ENCODE measurements around the gene UBFD1. TPM values are rescaled to one million over a fixed set of nuclear protein-coding genes. Genes with fewer than 3 reads are reported as not detected.
"Not testable (repeated sequence)": the region's sequence is repeated elsewhere in the genome, so short reads cannot be mapped to it uniquely, and the experiment has no call there.

UBFD1 gene, protein sequence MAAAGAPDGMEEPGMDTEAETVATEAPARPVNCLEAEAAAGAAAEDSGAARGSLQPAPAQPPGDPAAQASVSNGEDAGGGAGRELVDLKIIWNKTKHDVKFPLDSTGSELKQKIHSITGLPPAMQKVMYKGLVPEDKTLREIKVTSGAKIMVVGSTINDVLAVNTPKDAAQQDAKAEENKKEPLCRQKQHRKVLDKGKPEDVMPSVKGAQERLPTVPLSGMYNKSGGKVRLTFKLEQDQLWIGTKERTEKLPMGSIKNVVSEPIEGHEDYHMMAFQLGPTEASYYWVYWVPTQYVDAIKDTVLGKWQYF
- 97.7 and 101 TPM in 2 replicates for total RNA-seq (2014; rRNA removed; shearing (Covaris generic))

DNA sequence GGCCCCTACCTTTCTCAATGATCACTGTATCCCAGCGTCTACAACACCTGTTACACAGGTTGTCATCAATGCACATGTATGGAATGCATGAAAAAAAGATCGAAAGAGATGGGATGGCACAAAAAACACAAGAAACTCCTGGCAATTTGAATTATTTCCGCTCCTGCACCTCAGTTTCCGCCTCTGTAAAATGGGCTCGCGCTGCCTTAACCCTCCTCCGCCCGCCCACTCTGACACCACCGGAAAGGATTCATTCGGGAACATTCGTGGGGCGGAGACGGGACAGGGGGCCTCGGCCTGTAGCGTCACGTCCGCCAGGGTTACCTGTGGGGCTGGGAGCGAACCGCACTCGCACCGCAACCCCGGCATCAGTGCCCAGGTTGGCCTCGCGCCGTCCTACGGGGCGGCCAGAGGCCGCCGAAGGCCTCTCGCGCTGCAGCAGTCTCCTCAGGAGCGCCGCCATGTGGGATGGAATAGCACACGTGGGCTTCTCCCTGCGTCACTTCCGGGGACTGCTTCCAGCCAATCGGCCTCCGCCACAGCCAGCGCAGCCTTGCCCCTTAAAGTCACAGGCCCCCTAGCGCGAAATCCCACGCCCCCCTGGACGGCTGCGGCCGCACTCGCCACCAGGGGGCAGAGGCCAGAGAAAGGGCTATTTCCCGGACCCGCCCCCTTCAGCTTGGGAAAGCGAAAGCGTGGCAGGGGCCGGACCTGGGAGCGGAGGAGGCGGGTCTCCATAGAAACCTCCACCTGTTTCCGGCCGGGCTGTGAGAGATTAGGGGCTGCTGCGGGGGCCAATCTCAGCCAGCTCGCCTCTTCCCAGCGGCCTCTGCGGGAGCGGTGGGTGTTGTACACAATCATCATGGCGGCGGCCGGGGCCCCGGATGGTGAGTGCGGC, at the start of gene UBFD1, which contains the start of gene EARS2:
UBFD1 (plus strand) TSS at position 847 of the 898 bp plus-strand sequence; CDS start at position 863, 16 bp downstream.
EARS2 (minus strand) TSS at position 470 of the 898 bp plus-strand sequence; CDS start at position 463, 7 bp downstream.
- in situ Hi-C loops (cut with HindIII; ENCODE audit: low sequenced_read_pairs), result no loop called here
- peak; percentile 95 for DNase-seq (ENCODE audit: low spot score)

DNA sequence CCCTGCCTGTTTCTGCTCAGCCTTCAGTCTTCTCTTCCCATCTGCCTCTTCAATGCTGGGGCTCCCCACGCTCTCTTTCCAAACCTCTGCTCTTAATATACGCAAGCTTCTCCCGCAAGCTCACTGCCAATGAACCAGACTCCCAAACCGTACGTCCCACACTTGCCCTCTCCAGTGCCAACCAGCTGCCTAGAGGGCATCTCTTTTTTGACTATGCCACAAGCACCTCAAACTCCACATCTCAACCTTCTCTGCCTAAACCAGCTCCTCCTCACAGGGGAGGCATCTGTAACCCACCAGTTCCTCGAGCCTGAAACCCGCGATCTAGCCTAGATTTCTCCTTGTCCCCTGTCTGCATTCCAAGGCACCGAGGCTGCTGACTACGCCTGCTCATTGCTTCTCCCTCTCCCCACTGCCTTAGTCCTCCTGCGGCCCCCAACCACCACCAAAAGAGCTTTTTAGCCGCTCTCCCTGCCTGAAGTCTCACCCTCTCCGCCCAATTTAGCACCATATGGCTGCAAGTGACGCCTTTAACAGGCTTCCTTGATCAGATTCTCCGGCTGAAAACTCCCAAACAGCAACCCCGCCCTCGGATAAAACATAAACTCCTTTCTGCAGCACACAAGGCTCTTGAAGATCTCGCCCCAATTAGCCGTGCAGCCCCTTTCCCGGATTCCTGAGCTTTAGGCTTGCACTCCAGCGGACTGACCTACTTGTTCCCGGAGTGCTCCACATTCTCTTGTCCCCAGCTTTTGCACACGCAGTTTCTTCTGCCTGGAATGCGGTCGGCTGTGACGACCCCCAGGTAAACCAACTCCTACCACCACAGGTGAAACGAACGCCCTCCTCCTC, 48.7 kb upstream of the UBFD1 start:
- peak; percentile 81 for DNase-seq (ENCODE audit: low spot score)
- in situ Hi-C loops (cut with HindIII; ENCODE audit: low sequenced_read_pairs), result no loop called here

DNA sequence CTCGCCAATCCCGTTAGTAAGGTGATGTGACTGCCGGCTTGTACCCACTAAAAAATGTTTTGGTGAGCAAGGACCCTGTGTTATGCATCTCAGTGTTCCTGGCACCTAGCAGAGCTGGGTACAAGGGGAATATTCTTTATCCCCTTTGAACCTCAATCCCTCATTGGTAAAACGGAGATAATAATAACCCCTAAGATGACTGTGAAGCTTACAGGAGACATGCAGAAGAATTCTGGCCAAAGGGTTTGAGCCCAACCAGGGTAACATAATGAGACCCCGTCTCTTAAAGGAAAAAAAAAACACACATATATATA, 48.1 kb upstream of the UBFD1 start:
- DNase-seq (ENCODE audit: low spot score), result no peak
- in situ Hi-C loops (cut with HindIII; ENCODE audit: low sequenced_read_pairs), result no loop called here

DNA sequence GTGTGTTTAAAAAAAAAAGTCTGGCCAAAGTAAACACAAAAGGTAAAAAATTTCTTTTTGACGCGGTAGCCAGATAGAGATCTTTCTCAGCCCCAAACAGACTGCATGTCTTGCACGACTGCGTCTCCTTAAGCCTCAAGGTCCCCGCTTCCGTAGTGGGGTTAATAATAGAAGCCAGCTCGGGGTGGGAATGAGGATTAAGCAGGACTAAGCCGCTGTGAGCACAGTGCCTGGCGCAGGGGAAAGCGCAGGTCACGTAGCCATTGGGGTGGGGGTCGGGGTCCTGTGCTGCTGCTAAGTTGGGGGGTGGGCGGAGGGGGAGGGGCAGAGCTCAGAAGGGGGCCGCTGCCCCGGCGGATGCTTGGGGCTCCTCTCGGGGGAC, 47.8 kb upstream of the UBFD1 start:
- in situ Hi-C loops (cut with HindIII; ENCODE audit: low sequenced_read_pairs), result no loop called here
- DNase-seq (ENCODE audit: low spot score), result peak; percentile 55

DNA sequence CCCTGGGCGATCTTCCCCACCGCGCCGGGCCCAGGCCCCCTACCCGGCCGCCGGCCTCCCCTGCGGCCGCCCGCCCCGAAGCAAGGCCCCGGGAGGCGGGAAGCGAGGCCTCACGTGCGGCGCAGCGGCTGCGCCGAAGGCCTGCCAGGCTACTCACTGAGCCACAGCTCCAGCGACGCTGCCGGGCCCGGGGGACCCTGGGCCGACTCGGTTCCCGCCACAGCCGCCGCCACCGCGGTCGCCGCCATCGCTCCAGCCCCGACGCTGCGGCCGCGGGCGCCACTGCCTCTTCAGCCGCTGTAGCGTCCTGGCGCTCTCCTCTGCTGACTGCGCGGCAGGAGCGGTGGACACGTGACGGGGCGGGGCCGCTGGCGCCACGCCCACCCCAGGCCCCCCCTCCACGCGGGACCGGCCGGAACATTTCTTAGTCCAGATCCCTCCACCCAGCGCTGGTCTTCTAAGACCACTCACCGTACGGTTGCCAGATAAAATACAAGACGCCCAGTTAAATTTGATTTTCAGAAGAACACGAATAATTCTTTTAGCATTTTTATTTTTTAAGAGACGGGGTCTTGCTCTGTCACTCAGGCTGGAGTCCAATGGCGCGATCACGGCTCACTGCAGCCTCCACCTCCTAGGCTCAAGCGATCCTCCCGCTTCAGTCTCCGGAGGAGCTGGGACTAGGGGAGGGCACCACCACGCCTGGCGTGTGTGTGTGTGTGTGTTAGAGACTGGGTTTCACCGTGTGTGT, 47.2 kb upstream of the UBFD1 start, which contains the start of gene GGA2:
GGA2 (minus strand) TSS at position 331 of the 751 bp plus-strand sequence; CDS start at position 248, 83 bp downstream.
- DNase-seq (ENCODE audit: low spot score), result peak; percentile 84
- in situ Hi-C loops (cut with HindIII; ENCODE audit: low sequenced_read_pairs), result no loop called here

DNA sequence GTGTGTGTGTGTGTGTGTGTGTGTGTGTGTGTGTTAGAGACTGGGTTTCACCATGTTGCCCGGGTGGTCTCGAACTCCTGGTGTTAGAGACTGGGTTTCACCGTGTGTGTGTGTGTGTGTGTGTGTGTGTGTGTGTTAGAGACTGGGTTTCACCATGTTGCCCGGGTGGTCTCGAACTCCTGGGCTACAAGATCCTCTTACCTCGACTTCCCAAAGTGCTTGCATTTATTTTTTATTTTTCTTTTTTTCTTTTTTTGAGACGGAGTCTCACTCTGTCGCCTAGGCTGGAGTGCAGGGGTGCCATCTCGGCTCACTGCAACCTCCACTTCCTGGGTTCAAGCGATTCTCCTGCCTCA, 46.6 kb upstream of the UBFD1 start:
- in situ Hi-C loops (cut with HindIII; ENCODE audit: low sequenced_read_pairs); DNase-seq (ENCODE audit: low spot score): not testable (repeated sequence)

DNA sequence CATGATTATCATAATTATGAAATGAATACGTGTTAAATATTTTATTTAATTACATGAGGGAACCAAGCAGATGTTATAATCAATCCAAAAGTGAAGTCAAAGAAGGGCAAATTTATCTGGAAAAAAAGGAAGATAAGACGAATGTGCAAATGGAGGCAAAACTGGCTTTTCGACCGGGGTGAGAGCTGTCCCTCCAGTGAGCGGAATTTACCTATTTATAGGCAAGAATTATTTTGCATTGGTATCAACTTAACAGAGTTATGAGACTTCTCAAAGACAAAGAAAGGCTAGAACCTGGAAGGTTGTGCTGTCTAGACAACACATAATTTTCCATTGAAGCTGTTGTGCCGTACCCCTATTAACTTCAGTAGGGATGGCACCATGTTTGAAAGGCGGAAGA, 45.8 kb upstream of the UBFD1 start:
- in situ Hi-C loops (cut with HindIII; ENCODE audit: low sequenced_read_pairs), result no loop called here
- DNase-seq (ENCODE audit: low spot score), result no peak

DNA sequence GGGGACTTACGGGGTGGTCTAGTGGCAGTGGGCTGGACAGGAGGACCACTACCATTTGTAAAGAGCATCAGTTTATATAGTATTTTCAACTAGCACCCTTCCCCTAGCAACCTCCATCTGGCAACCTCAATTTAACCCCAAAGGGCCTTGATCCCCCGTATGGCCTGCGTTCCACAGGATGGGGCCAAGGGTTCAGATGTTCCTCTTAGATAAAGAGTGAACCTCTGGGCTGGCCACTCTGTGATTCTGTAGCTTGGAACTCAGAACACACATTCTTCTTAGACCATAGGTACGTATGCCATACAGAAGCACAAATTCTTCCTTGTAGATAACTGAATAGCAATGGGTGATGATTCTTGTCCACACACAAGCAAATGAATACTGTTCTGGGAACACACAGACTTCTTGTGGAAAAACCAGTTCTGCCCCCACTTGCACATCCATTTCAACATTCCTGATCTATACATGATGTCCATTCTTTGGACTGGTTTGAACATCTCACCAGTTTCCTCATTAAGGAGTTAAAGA, 45.3 kb upstream of the UBFD1 start:
- in situ Hi-C loops (cut with HindIII; ENCODE audit: low sequenced_read_pairs), result no loop called here
- DNase-seq (ENCODE audit: low spot score), result no peak

DNA sequence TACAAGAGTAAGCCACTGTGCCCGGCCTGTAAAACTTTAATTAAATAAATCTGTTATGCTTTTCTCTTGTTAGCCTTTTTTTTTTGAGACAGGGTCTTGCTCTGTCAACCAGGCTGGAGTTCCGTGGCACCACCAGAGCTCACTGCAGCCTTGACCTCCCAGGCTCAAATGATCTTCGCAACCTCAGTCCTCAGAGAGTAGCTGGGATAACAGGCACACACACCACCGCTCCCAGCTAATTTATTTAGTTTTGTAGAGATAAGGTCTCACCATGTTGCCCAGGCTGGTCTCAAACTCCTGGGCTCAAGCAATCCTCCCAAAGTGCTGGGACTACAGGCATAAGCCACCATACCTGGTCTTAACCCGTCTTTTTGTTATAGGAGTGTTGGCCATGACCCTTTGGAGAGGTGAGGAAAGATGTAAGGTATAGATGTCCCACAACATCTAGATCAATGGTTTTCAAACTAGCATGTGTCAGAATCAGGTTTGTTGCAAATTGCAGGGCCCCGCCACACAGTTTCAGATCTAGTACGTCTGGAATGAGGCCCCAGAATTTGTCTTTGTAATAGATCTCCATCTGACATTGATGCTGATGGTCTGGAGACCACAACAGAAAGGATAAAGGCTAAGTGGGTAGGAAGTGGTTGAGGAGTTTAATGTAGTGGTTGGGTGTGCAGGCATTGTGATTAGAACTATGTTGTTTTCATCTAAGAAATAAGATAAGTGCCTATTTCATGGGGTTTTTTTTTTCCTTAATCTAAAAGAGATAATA, 43.0 kb upstream of the UBFD1 start:
- no peak for DNase-seq (ENCODE audit: low spot score)
- in situ Hi-C loops (cut with HindIII; ENCODE audit: low sequenced_read_pairs), result no loop called here

DNA sequence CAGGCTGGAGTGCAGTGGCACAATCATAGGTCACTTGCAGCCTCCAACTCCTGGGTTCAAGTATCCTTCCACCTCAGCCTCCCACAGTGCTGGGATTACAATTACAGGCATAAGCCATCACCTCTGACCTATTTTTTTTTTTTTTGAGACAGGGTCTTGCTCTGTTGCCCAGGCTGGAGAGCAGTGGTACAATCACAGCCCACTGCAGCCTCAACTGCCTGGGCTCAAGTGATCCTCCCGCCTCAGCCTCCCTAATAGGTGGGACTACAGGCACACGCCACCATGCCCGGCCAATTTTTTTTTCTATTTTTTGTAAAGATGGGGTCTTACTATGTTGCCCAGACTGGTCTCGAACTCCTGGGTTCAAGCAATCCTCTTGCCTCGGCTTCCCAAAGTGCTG, 41.6 kb upstream of the UBFD1 start:
- DNase-seq (ENCODE audit: low spot score), result no peak
- in situ Hi-C loops (cut with HindIII; ENCODE audit: low sequenced_read_pairs), result no loop called here

DNA sequence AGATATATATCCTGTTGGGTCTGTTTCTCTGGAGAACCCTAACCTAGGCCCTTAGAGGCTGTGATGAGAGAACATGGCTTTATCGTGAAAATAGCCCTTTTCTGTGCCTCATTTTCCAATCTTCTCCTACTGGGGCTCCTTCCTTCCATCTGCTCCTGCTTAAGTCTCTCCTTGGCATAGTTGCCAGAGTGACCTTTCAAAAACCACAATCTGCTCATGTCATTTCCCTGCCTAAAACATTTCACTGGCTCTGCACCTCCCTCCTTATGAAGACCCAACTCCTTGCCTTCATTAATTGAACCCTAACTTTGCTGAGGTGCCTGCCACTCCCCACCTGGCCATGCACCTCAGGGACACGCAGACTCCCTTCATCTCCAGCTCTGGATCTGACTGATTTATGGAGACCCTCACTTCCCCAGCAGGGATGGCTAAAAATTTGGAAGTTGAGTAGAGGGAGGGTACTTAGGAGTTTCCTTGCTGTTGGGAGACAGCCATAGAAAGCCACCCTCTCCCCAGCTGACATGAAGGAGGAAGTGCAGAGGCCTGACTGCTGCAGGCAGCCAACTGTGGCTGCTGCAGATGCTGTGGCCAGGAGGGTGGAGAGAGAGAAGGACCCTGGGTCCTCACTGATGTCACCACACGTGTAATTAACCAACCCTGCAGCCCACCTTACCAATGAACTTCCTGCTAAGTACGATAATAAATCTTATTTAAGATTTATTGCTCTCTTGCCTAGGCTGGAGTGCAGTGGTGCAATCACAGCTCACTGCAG, 41.0 kb upstream of the UBFD1 start:
- DNase-seq (ENCODE audit: low spot score), result no peak
- in situ Hi-C loops (cut with HindIII; ENCODE audit: low sequenced_read_pairs), result no loop called here

DNA sequence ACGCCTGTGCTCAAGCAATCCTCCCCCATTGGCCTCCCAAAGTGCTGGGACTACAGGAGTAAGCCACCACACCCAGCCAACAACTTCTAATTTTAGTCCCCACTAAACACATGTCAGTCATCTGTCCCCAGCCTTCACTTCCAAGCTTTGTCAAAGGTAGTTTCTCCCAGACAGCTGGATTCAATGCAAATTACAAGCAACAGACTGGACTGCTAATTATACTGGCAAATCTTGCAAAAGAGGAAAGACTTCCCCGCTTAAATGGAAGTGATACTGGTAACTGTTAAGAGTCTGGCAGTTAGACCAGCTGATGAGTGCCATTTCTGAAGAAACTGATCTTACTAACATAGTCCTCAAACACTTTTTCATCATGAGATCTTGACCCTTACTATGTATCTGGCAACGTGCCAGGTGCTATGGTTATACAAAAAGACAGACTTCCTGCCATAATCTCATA, 39.1 kb upstream of the UBFD1 start:
- in situ Hi-C loops (cut with HindIII; ENCODE audit: low sequenced_read_pairs), result no loop called here
- no peak for DNase-seq (ENCODE audit: low spot score)

DNA sequence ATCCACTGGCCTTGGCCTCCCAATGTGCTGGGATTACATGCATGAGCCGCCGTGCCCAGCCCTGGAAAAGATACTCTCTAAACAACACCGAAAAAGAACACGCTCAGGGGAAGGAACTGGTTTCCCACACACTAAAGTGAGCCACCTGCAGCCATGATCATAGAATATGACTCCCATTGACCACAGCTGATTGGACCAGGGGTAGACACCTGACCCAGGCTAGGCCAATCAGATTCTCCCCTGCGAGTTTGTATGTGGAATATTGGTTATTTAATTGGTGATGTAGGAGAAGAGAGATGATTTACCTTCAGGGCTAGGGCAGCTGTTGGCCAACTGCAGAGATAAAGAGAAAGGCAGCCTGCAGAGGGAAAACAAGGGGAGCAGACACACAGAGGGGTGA, 38.2 kb upstream of the UBFD1 start:
- in situ Hi-C loops (cut with HindIII; ENCODE audit: low sequenced_read_pairs), result no loop called here
- DNase-seq (ENCODE audit: low spot score), result no peak

DNA sequence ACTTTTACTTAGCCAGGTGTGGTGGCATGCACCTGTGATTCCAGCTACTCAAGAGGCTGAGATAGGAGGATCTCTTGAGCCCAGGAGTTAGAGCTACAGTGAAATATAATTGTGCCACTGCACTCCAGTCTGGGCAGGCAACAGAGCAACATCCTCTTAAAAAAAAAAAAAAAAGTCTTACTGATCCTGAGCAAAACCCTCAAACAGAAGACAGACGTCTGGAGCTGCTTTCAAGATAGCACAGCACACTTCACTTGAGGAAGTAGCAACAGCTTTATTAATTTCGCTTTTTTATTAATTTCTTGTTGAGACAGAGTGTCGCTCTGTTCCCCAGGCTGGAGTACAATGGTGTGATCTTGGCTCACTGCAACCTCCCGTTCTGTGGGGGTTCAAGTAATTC, 37.0 kb upstream of the UBFD1 start:
- DNase-seq (ENCODE audit: low spot score), result no peak
- in situ Hi-C loops (cut with HindIII; ENCODE audit: low sequenced_read_pairs), result no loop called here

DNA sequence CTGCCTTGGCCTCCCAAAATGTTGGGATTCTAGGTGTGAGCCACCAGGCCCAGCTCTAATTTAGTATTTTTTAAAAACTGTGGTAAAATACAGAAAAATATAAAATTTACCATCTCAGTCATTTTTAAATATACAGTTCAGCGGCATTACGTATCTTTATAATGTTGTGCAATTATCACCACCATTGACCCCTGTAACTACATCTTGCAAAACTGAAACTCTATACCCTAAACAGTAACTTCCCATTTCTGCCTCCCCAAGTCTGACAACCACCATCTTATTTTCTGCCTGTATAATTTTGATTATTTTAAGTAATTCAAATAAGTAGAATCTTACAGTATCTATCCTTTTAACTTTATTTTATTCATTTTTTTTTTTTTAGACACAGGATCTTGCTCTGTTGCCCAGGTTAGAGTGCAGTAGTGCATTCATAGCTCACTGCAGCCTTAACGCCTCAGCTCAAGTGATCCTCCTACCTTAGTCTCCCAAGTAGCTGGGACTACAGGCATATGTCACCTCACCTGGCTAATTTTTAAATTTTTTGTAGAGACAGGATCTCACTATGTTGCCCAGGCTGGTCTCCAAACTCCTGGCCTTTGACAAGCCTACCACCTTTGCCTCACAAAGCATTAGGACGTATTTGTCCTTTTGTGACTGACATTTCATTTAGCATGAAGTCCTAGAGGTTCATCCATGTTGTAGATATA, 36.3 kb upstream of the UBFD1 start:
- DNase-seq (ENCODE audit: low spot score), result no peak
- in situ Hi-C loops (cut with HindIII; ENCODE audit: low sequenced_read_pairs), result no loop called here

DNA sequence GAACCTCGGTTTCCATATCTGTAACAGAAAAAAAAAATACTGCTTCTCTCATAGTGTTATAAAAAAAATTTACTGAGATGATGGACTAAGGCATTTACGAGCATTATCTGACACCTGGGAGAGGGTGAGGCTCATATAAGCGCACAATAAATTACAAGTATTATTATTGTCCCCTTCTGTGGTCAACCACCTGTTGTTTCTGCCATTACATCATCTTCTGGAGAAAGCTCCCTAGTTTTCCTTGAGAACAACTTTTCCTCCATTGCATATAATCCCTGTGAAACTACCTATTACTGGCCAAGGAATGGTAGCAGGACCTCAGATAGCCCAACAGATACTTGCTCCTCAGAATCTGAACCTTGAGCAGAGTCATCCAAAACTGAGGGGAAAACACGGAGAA, 35.6 kb upstream of the UBFD1 start:
- in situ Hi-C loops (cut with HindIII; ENCODE audit: low sequenced_read_pairs), result no loop called here
- no peak for DNase-seq (ENCODE audit: low spot score)

DNA sequence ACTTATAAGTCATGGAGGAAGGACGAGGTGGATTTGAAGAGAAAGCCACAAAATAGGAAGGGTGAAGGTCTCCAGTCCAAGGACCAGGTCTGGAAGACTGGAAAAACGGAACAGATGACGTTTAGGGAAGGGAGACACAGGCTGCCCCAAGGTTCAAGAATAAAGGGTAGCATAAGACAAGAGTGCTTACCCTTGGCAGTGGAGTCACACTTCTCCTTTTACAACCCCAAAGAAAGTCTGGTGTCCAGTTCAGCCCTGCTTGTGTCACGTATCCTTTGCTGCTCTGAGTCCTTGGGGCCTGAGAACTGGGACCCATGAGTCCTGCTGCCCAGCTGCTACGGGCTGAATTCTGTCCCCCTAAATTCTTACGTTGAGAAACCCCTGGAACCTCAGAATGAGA, 34.2 kb upstream of the UBFD1 start:
- in situ Hi-C loops (cut with HindIII; ENCODE audit: low sequenced_read_pairs), result no loop called here
- no peak for DNase-seq (ENCODE audit: low spot score)

Measured in G401 (cell line).